Stimulated activated CD8-positive, alpha-beta memory T cell treated with anti-CD3 and anti-CD28 coated beads, Interleukin-2, amount 100 ng/mL, for 48 hours (primary cell): ENCODE results near the gene MAP2.

ENCODE experiments used
- DNase-seq, 2 donors: peaks; one replicate each; pipeline ENCODE4 v3.0.0-alpha.2; 2020; ENCODE audit warnings: low read depth in 2 of 2

Gene MAP2

DNA sequence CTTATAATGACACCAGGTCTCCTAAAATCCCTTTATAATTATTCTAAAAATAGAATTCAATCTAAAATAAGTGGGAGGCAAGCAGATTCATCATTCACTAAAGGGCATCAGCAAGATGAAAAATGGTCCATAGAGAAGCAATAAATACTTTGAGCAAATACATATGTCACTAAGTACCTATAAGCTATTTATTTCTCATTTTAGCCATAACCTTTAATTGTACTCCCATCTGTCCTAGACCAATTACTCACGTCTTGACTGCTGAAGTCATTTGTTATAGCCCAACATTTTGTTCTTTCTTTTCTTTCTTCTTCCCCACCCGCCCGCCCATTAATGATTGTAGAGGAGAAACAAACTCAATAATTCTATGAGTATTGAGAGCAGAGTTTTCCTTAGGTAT, 105.7 kb downstream of the MAP2 start:
- DNase-seq = no peak

DNA sequence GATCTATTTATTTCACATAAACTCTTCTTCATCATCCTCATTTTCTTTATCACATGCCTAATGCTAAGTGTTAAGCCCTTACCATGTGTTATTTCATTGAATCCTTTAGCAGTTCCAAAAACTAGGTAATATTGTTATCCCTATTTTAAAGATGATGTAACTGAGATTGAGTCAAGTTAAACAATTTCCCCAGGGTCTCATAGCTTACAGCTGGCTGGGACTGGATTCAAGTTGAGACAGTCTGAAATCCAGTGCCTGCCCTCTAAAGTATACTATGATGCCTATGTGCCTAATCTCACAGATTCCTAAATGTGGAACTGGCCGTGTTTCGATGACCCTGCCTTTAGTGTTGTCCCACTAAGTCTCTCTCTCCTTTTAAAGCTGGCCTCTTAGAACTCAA, 108.5 kb downstream of the MAP2 start:
- DNase-seq = no peak

- DNase-seq = no peak
Measured at GRCh38 chr2:209533391-209533790, 109.5 kb downstream of the MAP2 start.

DNA sequence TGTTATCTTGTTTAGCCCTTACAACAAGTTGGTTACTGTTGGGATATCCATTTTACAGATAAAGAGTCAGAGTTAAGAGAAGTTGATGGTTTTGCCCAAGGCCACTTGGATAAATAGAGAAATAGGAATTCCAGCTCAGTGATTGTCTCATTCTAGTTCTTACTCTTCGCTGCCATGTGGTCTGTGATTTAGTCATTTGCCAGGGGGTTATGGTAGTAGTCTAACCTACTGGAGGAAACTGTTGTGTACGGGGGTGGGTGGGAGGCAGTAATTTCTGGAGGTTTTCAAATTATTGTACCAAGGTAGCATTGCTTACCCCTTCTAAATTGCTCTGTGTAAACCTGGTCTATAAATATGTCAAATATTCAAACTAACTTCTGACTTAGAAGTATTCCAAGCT, 110.4 kb downstream of the MAP2 start:
- no peak for DNase-seq

- no peak for DNase-seq
Measured at GRCh38 chr2:209536363-209536762, 112.5 kb downstream of the MAP2 start.

- no peak for DNase-seq
Measured at GRCh38 chr2:209547726-209548125, 123.9 kb downstream of the MAP2 start.

- no peak for DNase-seq
Measured at GRCh38 chr2:209549589-209549988, 125.7 kb downstream of the MAP2 start.

DNA sequence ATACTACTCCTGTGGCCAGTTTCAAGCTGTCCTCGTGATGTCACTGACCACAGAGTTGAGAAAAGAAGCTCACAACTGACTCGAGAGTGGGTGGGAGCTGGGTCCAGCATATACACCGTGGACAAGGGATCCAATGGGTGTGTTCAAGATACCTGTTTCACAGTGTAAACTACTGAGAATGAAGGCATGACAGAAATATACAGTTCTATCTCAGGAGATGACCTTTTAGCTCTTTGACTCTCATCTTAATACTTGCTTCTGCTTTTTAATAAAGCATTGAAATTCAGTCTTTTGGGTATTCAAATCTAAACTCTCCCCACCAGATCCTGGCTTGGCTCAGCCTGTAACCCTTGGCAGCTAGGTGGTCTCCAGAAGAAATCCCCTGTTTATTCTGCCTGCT, 130.1 kb downstream of the MAP2 start:
- DNase-seq = no peak

- DNase-seq = no peak
Measured at GRCh38 chr2:209556354-209556961, 132.6 kb downstream of the MAP2 start.

- no peak for DNase-seq
Measured at GRCh38 chr2:209560911-209561310, 137.1 kb downstream of the MAP2 start.

DNA sequence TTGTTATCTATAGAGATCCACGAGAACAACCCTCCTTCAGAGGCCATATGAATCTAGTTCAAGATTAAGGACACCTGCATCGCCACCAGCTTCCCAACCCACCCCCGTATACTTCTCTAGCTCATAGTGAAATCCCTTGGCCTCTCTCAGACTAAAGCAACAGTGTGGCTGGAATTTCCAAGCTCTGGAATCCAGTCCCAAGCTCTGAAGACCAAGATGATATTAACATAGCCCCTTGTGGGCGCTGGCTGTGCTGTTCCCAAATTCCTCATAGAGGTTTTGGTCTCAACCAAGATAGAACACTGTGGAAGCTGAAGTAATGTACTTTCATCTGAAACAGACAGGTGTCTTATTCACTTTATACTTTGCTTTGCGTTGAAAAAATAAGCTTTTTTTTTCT, 139.6 kb downstream of the MAP2 start:
- DNase-seq = no peak

DNA sequence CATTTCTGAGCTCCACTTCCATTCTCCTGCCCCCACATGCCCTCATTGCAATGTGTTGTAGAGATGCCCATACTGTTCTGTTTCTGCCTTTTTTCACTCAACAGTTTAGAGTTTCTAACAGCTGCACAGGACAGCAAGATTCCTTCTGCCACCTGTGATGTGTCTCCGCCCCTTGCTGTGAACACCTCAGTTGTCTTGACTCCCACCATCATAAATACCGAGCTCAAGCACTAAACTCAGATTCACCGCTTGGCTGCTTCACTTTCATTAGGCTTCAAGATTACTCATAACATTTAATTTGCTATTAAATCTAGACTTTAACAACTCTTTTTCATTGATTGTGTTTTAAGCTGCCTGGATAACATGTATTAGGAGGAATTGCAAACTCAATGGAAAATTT, 141.0 kb downstream of the MAP2 start:
- DNase-seq = no peak

DNA sequence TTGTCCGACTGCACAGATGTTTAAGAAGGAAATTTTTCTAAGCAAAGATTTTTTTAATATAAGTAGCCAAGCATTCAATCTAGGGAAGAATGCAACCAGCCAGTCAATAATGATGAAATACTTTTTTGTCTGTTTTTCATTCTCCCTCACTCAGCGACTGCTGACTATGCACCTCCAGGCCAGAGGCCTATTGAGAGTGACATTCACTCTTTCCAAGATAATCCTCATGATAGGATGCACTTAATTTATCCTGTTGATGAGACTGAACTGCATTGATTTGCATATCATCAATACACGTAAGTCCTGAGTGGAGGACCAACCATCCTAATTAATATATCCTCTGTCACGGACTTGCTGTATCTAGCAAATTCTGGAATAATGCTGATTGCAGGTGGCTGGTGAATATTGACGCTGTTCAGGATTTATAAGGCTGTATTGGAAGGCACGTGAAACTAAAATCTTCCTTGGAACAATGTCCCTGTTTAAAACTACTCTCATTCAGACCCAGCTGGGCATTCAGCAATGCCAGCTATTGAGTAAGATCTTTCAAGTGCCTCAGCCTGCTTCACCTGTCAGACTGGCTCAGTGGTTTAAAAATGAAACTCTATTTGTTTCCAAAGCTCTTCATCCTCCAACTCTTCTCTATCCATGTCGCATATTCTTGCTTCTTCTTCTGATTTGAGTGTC, 142.2 kb downstream of the MAP2 start:
- DNase-seq = no peak

DNA sequence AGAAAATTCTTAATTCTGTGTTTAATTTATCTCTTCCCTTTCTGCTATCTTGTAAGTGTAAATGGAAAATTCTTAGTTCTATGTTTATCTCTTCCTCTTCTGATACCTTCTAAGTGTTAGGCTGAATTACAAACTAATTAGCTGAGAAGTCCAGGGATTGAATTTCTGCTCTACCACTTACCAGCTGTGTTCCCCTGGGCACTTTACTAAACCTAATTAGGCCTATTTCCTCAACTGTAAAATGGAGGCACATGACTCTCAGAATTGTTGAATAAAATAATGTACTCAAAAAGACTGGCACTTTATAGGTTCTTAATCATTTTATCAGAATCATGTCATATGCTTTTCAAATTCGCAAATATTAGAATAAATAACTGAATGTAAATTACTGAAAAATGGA, 146.3 kb downstream of the MAP2 start:
- no peak for DNase-seq

DNA sequence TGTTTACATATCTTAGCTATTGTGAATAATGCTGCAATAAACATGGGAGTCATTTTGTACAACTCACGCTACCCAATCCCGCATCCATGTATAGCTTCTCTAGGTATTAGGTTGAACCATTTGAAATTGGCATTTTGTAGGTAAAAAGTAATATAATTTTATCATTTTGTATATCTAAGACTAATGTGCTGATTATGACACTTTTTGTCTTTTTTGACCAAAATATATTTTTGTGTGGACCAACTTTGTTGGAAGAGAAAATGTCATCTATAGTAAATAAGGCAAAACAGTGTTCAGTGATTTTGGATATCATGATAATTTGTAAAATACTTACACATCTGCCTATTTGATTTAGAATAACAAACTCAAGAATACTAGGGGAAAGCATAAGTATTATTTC, 150.7 kb downstream of the MAP2 start:
- no peak for DNase-seq

DNA sequence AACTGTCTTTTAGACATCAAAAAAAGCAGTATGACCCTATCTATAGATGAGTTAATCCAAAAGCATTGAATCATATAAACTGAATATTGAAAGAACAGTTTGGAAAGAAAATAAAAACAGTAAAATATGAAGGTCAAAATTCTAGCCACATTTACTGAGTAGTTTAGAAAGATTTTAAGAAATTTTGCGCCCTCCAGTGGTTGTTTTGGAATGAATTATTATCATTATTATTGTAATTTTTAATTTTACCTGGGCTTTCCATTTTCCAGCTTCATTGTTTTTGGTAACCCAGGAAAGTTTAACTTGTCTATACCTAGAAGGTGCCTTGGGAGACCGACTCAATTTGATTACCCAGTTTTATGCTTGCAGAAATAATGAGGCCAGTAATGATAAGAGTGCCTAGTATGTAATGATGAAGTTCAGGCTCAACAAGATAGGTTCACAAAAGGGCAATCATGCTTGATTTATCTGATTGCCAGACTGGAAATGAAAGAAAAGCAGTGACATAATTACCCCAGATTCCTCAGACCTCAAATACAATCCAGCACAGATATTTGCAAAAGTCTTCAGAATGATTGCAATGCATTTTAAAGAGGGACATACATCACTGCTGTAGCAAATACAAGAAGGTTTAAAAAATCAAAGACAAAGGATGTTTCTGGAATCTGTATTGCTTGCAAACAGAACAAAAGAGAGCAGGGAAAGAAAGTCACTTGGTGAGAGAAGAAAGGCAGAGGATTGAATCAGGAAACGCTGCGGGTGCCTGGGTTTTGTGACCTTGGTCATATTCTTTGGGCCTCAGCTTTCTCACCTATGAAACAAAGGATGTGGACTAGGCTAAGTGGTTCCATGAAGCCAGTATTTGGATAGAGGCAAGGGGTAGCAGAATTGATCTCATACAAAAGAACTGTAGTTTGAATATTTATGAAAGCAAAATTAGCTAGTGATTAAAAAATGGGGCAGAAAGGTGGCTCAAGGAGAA, 153.8 kb downstream of the MAP2 start:
- DNase-seq = no peak

GRCh38 chr2:209578394-209579001, 154.7 kb downstream of the MAP2 start:
- no peak for DNase-seq

- no peak for DNase-seq
Measured at GRCh38 chr2:209579230-209579749, 155.4 kb downstream of the MAP2 start.

DNA sequence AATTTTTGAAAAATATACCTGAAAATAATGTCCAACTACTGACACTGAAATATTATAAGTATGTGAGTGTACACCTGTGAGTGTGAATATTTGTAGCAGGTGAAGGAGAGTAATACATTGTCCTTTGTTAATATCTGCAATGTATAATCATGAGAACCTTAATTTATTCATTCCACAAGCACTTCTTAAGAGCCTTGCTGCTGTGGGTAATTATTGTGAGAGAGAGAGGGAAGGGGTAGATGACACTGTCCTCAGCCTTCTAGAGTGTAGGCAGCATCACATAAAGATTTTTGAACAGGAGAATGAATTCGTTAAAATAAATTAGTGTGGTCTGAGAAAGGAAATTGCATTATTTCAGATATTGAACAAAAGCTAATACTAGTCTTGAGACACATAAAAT, 157.2 kb downstream of the MAP2 start:
- no peak for DNase-seq

DNA sequence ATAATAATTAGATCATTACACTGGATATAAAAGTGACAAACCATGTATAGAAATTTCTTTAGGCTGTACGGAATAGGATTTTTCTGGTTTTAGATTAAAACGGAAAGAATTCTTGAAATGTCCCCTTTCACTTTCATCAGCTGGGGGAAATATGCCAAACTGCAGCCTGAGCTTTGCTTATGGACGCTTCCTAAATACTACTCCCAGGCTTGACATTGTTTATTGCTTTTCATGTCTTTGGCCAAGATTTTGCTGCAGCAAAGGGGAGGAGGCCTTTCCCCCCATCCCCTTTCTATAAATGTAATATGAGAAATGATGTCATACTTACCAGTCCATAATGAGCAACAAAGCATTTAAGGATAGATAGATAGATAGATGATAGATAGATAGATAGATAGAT, 158.4 kb downstream of the MAP2 start:
- no peak for DNase-seq

DNA sequence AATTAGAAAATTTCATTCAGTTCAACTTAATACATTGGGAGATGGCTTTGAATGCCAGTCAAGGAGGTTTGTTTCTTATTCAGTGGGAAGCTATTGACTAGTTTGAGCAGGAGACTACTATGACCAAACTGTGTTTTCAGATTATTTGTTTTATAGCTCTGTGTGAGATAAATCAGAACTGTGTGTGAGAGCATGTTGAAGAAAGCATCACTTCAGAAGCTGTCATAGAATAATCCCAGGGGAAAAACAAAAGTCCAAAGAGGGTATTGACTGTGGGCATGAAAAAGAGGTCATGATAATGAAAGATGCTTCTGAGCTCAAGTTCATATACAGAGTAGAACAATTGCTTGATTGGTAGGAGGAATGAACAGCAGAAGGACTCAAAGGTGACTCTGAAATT, 160.6 kb downstream of the MAP2 start:
- DNase-seq = no peak

- DNase-seq = no peak
Measured at GRCh38 chr2:209584915-209585314, 161.1 kb downstream of the MAP2 start.
